Brain pericyte (primary cell): ENCODE data around the gene PRXL2A.

ENCODE experiments used
- DNase-seq: peaks from one replicate; pipeline ENCODE4 v3.0.0-alpha.2; 2012; ENCODE audit warnings: low read depth, low spot score

Gene PRXL2A

DNA sequence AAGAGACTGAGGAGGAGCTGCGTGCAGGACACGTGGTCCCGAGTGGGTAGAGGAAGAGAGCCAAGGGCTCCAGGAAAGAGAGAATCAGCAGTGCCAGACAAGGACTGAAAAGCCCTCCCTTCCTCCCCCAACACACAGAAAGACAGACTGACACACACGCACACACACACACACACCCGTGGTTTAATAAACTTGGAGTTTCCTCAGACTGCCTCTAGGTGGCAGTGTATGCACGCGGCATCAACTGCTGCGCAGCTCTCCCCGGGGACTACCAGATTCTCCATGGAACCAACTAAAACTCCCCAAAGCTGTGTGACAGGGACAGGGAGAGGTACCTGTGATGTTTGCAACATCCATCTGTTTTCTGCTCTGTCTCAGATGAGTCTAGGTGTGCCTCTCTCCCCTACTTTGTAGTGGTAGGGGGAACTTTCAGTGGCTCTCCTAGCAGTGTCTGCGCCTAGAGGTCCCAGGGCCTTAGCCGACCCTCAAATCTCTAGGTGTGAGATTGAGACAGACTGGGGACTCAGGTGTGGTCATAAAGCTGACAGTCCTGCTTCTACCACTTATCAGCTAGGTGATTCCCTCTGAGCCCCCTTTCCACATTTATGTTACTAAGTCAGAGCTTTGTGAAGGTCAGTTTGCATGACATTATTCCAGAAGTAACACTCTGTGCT is 36.4 kb downstream of the PRXL2A start:
- DNase-seq: peak; percentile 36

DNA sequence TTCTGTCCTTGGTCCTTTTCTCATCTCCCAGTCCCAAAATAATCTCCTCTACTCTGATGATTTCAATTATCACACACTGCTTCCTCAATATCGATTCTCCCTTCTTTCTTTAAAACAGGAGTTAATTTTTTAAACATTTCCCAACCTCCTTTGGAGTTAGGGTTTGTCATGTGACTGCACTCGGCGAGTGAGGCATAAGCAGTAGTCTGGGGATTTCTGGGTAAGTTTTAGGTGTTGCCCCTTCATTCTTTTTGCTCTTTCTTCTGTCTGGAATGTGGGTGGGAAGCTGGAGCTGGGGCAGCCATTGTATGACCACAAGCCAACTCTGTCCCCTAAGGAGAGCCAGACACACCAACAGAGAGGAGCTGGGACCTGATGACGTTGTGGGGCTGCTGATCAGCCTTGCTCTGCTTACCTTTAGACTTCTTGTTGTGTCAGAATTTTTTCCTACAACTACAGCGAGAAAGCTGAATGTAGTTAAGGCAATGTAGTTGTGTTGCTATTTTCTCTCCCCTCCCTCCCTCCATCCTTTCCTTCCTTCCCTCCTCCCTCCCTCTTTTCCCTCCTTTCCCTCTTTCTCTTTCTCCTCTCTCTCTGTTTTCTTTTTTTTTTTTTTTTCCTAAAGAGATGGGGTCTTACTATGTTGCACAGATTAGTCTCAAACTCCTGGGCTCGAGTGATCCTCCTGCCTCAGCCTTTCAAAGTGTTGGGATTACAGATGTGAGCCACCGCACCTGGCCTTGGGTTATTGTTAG is 39.3 kb downstream of the PRXL2A start:
- DNase-seq: no peak

GRCh38 chr10:80448209-80448942 is 40.0 kb downstream of the PRXL2A start:
- DNase-seq: no peak

GRCh38 chr10:80449520-80449919 is 41.2 kb downstream of the PRXL2A start:
- DNase-seq: no peak

GRCh38 chr10:80451132-80451531 is 42.8 kb downstream of the PRXL2A start:
- no peak for DNase-seq

- no peak for DNase-seq
These were observed 43.7 kb downstream of the PRXL2A start for GRCh38 chr10:80452069-80452468.

DNA sequence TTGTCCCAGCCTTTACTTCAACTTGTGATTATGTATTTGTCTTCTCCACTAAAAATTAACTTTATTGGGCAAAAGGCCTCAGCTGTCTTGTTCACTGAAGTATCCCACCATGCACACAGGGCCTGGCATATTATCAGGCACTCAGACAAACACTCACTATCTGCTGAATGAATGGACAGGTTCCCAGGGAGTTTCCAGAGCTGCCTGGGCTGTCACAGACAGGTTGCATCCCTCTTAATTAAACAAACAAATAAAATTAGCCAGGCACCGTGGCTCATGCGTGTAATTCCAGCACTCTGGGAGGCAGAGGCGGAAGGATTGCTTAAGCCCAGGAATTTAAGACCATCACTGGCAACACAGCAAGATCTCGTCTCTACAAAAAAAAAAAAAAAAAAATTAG is 44.3 kb downstream of the PRXL2A start:
- DNase-seq: no peak

DNA sequence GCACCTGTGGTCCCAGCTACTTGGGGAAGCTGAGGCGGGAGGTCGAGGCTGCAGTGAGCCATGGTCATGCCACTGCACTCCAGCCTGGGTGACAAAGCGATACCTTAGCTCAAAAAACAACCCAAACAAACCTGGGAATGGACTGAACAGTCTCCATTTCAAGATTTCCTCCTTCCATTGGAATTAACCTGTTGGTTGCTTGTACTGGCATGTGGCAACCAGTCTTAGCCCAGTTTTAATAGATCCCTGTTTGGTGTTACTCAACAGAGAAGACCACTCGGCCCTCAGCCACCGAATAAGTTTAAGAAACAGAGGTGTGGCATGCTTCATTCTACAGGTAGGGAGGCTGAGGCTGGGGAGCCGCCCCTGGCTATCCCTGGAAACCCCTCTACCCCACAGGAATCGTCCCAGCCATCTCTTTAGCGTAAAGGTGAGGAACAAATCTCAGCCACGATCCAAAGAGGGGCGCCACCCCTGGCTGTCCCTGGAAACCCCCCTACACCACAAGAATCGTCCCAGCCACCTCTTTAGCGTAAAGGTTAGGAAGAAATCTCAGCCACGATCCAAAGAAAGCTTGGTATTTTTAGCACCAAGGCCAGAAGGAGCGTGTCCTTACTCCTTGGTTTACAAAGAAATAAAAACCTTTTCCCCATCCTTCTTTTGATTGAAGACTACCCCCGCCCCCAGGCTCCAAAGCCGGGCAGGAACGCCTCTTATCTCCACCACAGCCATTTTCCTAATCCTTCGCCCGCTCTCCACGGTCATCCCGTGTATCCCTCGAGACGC is 44.9 kb downstream of the PRXL2A start:
- peak; percentile 31 for DNase-seq

GRCh38 chr10:80453842-80454512 is 45.6 kb downstream of the PRXL2A start, which contains the start of gene TSPAN14:
TSS of gene TSPAN14 (plus strand) at chr10:80454310. CDS start at chr10:80489234, 34,924 bp downstream.
- DNase-seq: no peak

- no peak for DNase-seq
These were observed 46.4 kb downstream of the PRXL2A start for GRCh38 chr10:80454513-80455460.

DNA sequence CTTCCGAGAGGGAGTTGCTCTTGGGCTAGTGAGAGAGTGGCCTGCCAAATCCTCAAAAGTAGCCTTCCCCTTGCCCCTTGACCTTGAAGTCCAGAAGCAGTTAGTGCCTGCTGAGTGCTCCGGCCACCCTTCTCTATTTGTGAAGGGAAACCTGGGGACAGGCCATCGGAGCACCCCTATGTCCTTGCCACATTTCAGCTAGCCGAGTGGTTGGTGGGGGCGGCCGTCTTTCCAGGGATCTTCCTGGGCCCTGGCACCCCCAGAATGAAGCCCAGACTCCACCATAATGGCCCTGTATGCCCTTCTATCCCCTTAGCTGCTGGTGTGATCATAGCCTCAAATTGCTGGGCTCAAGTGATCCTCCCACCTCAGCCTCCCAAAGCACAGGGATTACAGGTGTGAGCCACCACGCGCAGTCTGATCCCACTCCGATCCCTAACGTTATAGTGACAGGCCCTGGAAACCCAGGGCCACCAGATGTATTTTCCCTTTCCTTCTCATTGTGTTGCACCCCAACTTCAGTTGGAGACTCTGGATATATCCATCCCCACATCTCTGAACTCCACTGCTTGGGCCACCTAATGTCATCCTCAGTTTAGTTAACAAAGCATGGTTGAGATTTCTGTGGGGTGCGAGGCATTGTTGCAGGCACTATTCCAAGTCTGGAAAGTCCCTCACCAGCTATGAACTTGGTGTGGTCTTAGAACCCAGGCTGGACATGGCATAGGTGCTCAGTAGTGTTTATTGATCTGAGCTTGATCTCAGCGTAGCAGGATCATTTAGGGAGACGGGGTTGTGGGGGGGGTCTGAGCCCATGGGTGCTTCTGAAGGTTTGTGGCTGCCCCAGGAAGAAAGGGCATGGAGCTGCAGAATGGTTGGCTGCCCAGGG is 47.4 kb downstream of the PRXL2A start:
- no peak for DNase-seq

DNA sequence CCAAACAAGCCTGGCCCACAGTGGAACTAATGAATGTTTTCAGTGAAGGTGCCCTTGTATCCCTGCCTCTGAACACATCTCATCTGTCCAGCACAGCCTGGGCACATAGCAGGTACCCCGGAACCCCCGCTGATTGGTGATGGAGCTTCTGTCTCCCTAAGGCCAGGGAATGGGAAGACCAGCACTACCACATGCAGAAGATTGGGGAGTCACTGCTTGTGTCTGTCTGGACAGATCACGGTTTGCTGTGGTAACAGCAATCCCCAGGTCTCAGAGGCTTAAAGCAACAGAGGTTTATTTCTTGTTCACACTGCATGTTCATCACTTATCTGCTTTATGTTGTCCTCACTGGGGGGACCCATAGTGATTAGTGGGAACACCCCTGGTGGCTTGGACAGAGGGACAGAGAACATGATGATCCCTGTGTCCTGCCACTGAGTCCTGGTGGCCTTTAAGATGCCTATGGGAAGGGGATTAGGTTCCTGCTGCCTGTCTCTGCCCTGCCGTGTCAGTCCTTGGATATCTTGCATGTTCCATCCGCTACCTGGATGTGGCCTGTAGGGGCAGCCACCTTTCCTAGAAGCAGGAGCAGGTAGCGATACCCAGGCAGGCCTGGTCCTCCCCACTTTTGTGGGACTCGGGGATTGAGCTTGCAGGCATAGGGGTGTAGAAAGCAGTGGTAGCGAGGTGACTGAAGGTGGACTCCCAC is 49.4 kb downstream of the PRXL2A start:
- DNase-seq: no peak

- no peak for DNase-seq
These were observed 49.9 kb downstream of the PRXL2A start for GRCh38 chr10:80458263-80458625.

DNA sequence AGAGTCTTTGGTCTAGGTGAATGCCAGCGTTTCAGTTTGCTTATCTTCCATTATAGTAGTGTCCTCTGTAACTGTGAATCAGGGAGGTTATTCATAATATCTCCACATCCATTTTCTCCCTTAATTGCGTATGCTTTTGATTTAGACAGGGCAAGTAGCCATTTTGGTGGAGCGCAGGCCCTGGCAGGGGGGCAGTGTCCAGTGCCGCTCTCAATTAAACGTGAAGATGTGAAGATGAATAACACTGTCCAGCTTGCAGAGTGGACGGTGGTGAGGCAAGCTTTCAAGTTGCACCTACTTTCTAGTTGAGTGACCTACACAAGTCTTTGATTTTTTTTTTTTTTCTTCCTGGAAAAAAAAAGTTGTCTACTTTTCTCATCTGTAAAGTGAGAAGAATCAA is 50.3 kb downstream of the PRXL2A start:
- no peak for DNase-seq

- no peak for DNase-seq
These were observed 50.9 kb downstream of the PRXL2A start for GRCh38 chr10:80459047-80459865.

- DNase-seq: no peak
These were observed 52.3 kb downstream of the PRXL2A start for GRCh38 chr10:80460399-80461207.
